Stimulated activated CD8-positive, alpha-beta memory T cell treated with anti-CD3 and anti-CD28 coated beads, Interleukin-15, amount 100 ng/mL, for 4 hours (primary cell): Measurements from ENCODE around the gene COX20.

Experiments
- DNase-seq, 2 donors: peaks; one replicate each; pipeline ENCODE4 v3.0.0-alpha.2; 2020; ENCODE audit warnings: low read depth in 2 of 2

Gene COX20

GRCh38 chr1:244874974-244875579 lies 39.6 kb downstream of the COX20 start:
- no peak for DNase-seq

DNA sequence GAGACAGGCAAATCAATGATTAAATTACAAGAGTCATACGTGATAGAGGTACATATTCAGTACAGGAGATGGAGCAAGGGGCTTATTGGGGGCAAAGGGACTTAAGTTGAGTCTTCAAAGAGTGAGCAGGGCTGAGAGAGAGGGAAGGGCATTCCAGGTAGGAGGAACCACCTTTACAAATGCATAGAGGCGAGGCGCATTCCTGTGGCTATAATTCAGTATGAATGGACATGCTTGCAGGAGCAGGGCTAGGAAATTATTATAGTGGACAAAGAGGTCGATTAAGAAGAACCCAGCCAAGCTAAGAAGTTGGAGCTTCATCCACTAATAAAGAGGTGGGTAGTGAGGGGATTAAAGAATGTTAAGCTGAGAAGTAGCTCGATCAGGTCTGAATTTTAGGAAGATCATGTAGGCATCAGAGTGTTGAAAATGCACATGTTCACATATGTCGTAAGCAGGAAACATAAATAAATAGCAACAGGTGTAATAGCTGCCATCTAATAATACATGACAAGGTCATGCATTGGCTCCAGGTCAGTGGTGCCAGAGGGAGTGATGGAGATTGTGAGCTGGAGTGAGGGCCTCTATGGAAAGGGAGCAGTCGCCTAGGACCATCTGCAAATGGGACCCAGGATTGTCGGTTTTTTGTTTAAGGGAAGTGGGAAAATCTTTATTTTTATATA lies 40.9 kb downstream of the COX20 start:
- DNase-seq: no peak

- no peak for DNase-seq
Measured at GRCh38 chr1:244878681-244879080, 43.2 kb downstream of the COX20 start.

GRCh38 chr1:244881552-244882280 lies 46.3 kb downstream of the COX20 start:
- no peak for DNase-seq

DNA sequence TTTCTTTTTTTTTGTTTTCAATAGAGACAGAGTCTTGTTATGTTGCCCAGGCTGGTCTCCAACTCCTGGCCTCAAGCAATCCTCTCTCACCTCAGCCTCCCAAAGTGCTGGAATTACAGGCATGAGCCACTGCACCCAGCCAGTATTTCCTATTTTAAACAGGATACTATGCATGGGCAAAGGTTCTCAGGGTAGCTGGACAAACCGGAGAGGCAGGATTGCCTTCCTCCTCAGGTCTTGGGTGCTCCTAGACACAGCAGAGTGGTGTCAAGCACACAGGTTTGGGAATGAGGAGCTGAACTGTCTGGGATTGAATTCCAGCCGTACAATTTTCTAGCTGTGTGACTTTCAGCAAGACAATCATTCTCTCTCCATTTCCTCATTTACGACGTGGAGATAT lies 51.8 kb downstream of the COX20 start:
- DNase-seq: no peak

DNA sequence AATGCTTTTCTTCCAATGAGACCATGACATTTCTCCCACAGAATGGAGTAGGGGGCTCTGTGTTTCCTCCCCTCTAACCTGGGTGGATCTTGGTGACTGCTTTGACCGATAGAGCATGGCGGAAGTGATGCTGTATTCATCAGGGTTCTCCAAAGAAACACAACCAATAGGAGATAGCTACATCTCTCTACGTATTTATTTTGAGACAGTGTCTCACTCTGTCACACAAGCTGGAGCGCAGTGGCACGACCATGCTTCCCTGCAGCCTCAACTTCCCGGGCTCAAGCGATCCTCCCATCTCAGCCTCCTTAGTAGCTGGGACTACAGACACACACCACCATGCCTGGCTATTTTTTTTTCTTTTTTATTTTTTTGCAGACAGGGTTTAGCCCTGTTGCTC lies 58.4 kb downstream of the COX20 start:
- DNase-seq: no peak
